Glomerular endothelial cell (primary cell): ENCODE results near the gene ASCC2. TPM values are rescaled to one million over a fixed set of nuclear protein-coding genes. Genes with fewer than 3 reads are reported as not detected.

Experiments used
- total RNA-seq: library from RNA; depleted of rRNA; stranded (reverse); fragments of >200 nt; gene quantifications from 2 replicates; pipeline ENCODE4 v1.2.3, GENCODE V29; 2015

Gene ASCC2
- total RNA-seq, 1 donor from 2014 or later, result 57.2 TPM

Other genes with a start within 250 kb of the ASCC2 start
- 99.5 and 129 TPM in 2 replicates for gene NF2, start 234.6 kb downstream of the ASCC2 start, total RNA-seq
- gene CABP7, start 118.3 kb downstream of the ASCC2 start, total RNA-seq, result not detected in 2 replicates
- 18.6 and 31.7 TPM in 2 replicates for gene ZMAT5, start 71.3 kb downstream of the ASCC2 start, total RNA-seq
- 59.7 and 78.4 TPM in 2 replicates for gene UQCR10, start 70.9 kb downstream of the ASCC2 start, total RNA-seq
- 22.2 and 25.5 TPM in 2 replicates for gene MTMR3, start 44.9 kb upstream of the ASCC2 start, total RNA-seq
- gene HORMAD2, start 242.2 kb upstream of the ASCC2 start, total RNA-seq, result not detected in 2 replicates